OCI-LY7 (cell line): Measurements from ENCODE around the gene GCAT. TPM values are rescaled to one million over a fixed set of nuclear protein-coding genes. Genes with fewer than 3 reads are reported as not detected.

ENCODE experiments used
- Bru-seq: library from RNA; stranded (reverse); fragments of 400-500 nt; gene quantifications from one replicate; lab custom pipeline; 2021; lab: Mats Ljungman, UMichigan
- BruChase-seq, 2 experiments: library from RNA; stranded (reverse); fragments of 400-500 nt; gene quantifications; one replicate each; lab custom pipeline; 2021; lab: Mats Ljungman, UMichigan
- BruUV-seq: library from RNA; stranded (reverse); fragments of 400-500 nt; replicated peaks from 2 replicates; lab custom pipeline; 2021; lab: Mats Ljungman, UMichigan
- CTCF ChIA-PET: fragments of 300-600 bp; sonication (Branson Sonifier 250); formaldehyde crosslinking; loops from one replicate; lab custom pipeline; 2022; ENCODE audit warnings: antibody characterized with exemption; ENCODE audit not compliant: unreplicated experiment; lab: Charles Lee
- POLR2A ChIA-PET: fragments of 300-600 bp; sonication (Branson Sonifier 250); formaldehyde crosslinking; loops from one replicate; lab custom pipeline; 2022; ENCODE audit warnings: antibody characterized with exemption; lab: Charles Lee
- DNase-seq: peaks from one replicate; pipeline ENCODE4 v3.0.0-alpha.2; 2015; ENCODE audit warnings: low spot score
- H2AFZ ChIP-seq: fragments of 200-600 bp; sonication (generic), shearing (Covaris generic); 2 replicates; pipeline ENCODE4 v1.6.1; 2014; ENCODE audit warnings: mild to moderate bottlenecking, antibody characterized with exemption, low read length, moderate library complexity
- H3K27ac ChIP-seq: fragments of 200-600 bp; sonication (generic); 2 replicates; pipeline ENCODE4 v1.5.1; 2014; ENCODE audit warnings: mixed run types, low read depth, mild to moderate bottlenecking, moderate library complexity, low read length, inconsistent platforms; ENCODE audit not compliant: poor library complexity, severe bottlenecking
- H3K36me3 ChIP-seq: fragments of 200-600 bp; sonication (generic); 2 replicates; pipeline ENCODE4 v1.6.1; 2014; ENCODE audit warnings: mild to moderate bottlenecking, antibody characterized with exemption, low read length, moderate library complexity, mixed read lengths; ENCODE audit not compliant: insufficient read depth
- H3K4me1 ChIP-seq: fragments of 200-600 bp; sonication (generic); 2 replicates; pipeline ENCODE4 v1.5.1; 2014; ENCODE audit warnings: mild to moderate bottlenecking, low read length; ENCODE audit not compliant: insufficient read depth, poor library complexity, severe bottlenecking
- H3K4me2 ChIP-seq: fragments of 200-600 bp; sonication (generic); 2 replicates; pipeline ENCODE4 v1.6.1; 2014; ENCODE audit warnings: mild to moderate bottlenecking, low read length
- H3K4me3 ChIP-seq: fragments of 200-600 bp; sonication (generic); 2 replicates; pipeline ENCODE4 v1.5.1; 2014; ENCODE audit warnings: mild to moderate bottlenecking, low read depth, low read length; ENCODE audit not compliant: poor library complexity, severe bottlenecking
- H3K79me2 ChIP-seq: fragments of 200-600 bp; sonication (generic); 2 replicates; pipeline ENCODE4 v1.6.1; 2016; ENCODE audit warnings: low read depth, mild to moderate bottlenecking, low read length, moderate library complexity, mixed read lengths; ENCODE audit not compliant: insufficient read depth
- H3K9me2 ChIP-seq: fragments of 200-600 bp; sonication (generic); 2 replicates; pipeline ENCODE4 v1.6.1; 2016; ENCODE audit warnings: mild to moderate bottlenecking, low read length, mixed read lengths; ENCODE audit not compliant: insufficient read depth
- H3K9me3 ChIP-seq: fragments of 200-600 bp; sonication (generic); 2 replicates; pipeline ENCODE4 v1.6.1; 2014; ENCODE audit warnings: mild to moderate bottlenecking, mixed run types, low read length, mixed read lengths
- H4K20me1 ChIP-seq: fragments of 200-600 bp; sonication (generic); 2 replicates; pipeline ENCODE4 v1.6.1; 2014; ENCODE audit warnings: mild to moderate bottlenecking, antibody characterized with exemption, low read length, moderate library complexity, mixed read lengths; ENCODE audit not compliant: insufficient read depth
- EZH2phosphoT487 ChIP-seq: fragments of 200-600 bp; sonication (generic); IDR thresholded peaks from 2 replicates; pipeline ENCODE4 v1.6.1; 2018; ENCODE audit warnings: low read depth, borderline replicate concordance, mild to moderate bottlenecking, mixed run types, antibody characterized with exemption, low read length, moderate library complexity, mixed read lengths
- intact Hi-C: fragments of 100-400 bp; cut with micrococcal nuclease; formaldehyde crosslinking; loops from one replicate; pipeline ENCODE4 v1.10.0; 2022; ENCODE audit not compliant: unreplicated experiment
- long read RNA-seq: library from polyadenylated mRNA; stranded (forward); transcript quantifications from one replicate; pipeline ENCODE4 v2.0.0, GENCODE V29; 2022
- total RNA-seq, 2 experiments: library from RNA; depleted of rRNA in 1 of 2; stranded (reverse); fragments of >200 nt in 1 of 2; shearing (Covaris generic) in 1 of 2; gene quantifications; 2 replicates each; pipeline ENCODE4 v1.2.3, GENCODE V29; 2014 to 2022
- TF ChIP-seq, protein P1 (sequence below): fragments of 200-600 bp; sonication (generic); conservative IDR thresholded peaks from 2 replicates; pipeline ENCODE4 v1.5.1; 2014; ENCODE audit warnings: mild to moderate bottlenecking, antibody characterized with exemption, low read length, moderate library complexity, mixed read lengths

Gene GCAT
- 14.6 and 20.6 TPM in 2 replicates for total RNA-seq (2014; rRNA removed; shearing (Covaris generic))
- 17.3 and 21.6 TPM in 2 replicates for total RNA-seq (2022)
- Bru-seq, nascent RNA = percentile 44 among the genes with signal in this experiment
- BruChase-seq, experiment 1, labeled RNA remaining after a 6-hour chase = percentile 46 among the genes with signal in this experiment
- BruChase-seq, experiment 2, labeled RNA remaining after a 2-hour chase = percentile 42 among the genes with signal in this experiment
- long read RNA-seq, transcript GCAT-201 (9 exons, 1,497 nt) = major isoform, 36 of 51 reads
- long read RNA-seq, partial matches to known transcripts = 4 of 51 reads
- long read RNA-seq, other reads (novel, unspliced or antisense) = 11 of 51 reads

DNA sequence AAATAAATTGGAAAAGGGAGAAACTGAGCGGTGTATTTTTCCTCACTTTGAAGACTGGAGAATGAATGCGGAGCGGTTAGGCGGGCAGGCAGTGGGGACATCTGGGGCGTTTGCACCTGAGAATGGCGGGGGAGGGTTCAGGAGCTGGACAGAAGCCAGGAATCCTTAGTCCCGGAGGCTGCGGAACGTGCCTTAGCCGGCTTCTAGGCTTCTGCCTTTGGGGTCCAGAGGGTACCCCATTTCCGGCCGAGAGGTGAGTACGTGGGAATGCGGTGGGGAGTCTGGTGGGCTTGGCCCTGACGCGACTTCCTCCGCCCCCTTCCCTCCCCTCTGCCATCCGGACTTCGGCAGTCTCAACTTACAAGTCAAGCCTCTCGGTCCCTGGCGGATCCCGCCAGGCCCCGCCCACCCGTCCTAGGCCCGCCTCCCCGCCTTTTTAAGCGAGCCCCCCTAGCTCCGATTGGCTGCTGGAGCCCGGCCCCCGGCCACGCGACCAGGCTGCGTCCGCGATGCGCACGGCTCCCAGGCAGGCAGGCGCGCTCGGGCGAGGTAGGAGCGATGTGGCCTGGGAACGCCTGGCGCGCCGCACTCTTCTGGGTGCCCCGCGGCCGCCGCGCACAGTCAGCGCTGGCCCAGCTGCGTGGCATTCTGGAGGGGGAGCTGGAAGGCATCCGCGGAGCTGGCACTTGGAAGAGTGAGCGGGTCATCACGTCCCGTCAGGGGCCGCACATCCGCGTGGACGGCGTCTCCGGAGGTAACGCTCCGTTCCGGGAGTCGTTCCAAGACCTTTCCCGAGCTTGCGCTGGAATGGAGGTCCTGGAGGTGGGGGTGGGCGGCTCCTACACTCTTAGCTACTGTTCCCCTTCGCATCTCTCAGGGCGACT, at the start of gene GCAT:
TSS of gene GCAT (plus strand) at position 525 of the 884 bp plus-strand sequence. CDS start at position 559, 34 bp downstream.
- ChIA-PET POLR2A (interaction anchor here (0.6 to 1.2 kb wide), 9 partner anchors 15 to 719 kb away, joined by 3 to 7 read pairs (median 3); no protein-coding TSS in a partner anchor), CTCF (no interaction called here)
- Histone ChIP-seq H3K27ac (no peak within 1 kb of the TSS), H2AFZ (peak within 1 kb of the TSS; percentile 81), H4K20me1 (no peaks in the 10 kb centered on the region), H3K4me3 (peak within 1 kb of the TSS; percentile 72), H3K79me2 (no peaks in the 10 kb centered on the region), H3K9me2 (no peaks in the 10 kb centered on the region), H3K4me2 (peak within 1 kb of the TSS; percentile 89), H3K4me1 (peaks cover 17% of the 10 kb centered on the region), H3K9me3 (no peaks in the 10 kb centered on the region), H3K36me3 (no peaks in the 10 kb centered on the region)
- DNase-seq = peak; percentile 95
- no TSS peak for BruUV-seq
- TF ChIP-seq, protein P1, sequence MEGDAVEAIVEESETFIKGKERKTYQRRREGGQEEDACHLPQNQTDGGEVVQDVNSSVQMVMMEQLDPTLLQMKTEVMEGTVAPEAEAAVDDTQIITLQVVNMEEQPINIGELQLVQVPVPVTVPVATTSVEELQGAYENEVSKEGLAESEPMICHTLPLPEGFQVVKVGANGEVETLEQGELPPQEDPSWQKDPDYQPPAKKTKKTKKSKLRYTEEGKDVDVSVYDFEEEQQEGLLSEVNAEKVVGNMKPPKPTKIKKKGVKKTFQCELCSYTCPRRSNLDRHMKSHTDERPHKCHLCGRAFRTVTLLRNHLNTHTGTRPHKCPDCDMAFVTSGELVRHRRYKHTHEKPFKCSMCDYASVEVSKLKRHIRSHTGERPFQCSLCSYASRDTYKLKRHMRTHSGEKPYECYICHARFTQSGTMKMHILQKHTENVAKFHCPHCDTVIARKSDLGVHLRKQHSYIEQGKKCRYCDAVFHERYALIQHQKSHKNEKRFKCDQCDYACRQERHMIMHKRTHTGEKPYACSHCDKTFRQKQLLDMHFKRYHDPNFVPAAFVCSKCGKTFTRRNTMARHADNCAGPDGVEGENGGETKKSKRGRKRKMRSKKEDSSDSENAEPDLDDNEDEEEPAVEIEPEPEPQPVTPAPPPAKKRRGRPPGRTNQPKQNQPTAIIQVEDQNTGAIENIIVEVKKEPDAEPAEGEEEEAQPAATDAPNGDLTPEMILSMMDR = no peak
- no peak for TF ChIP-seq EZH2phosphoT487
- intact Hi-C loops = loop anchor here (2.0 to 5.0 kb wide), 2 partner anchors 31 to 60 kb away; no protein-coding TSS in a partner anchor

DNA sequence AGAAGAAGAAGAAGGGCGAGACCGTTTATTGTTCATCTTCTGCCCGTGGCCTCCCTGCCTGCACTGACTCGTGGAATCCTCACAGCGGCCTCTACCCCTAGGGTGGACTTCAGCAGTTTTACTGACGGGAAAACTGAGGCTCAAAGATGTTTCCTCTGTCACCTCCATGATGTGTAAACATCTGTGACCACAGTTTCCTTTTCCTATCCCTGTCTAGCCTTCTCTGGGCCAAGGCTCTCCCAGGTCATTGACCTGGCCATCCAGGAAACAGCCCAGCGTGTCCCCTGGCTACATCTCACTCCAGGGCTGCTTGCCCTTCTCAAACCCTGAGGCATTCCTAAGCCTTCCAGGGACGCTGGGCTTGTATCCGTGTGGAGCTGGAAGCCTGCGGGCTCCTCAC, 49.0 kb upstream of the GCAT start:
- Histone ChIP-seq H2AFZ (no peak overlapping the region), H3K79me2 (no peaks in the 10 kb centered on the region), H3K36me3 (peaks cover 38% of the 10 kb centered on the region; the same call in 1 of the 2 replicates), H3K9me3 (no peaks in the 10 kb centered on the region), H3K9me2 (no peaks in the 10 kb centered on the region), H3K4me1 (no peaks in the 10 kb centered on the region), H4K20me1 (no peaks in the 10 kb centered on the region), H3K4me2 (no peak overlapping the region), H3K4me3 (no peak overlapping the region), H3K27ac (no peak overlapping the region)
- intact Hi-C loops = no loop called here
- no TSS peak for BruUV-seq
- POLR2A ChIA-PET = no interaction called here
- TF ChIP-seq, protein P1 = no peak
- TF ChIP-seq EZH2phosphoT487 = no peak
- DNase-seq = no peak
- CTCF ChIA-PET = no interaction called here
